ENCODE measurements around the gene C1orf167.

C1orf167 gene

GRCh38 chr1:11761988-11762406 lies at the start of gene C1orf167:
Gene C1orf167 (plus strand): TSS chr1:11762193. CDS start chr1:11764401, 2,208 bp downstream.
- DNase-seq (ENCODE audit: extremely low read depth, low read depth) = no peak
- no peak within 1 kb of the TSS for H3K4me3 ChIP-seq (replicated peaks; ENCODE audit: low read depth, low read length)
- no peak for TF ChIP-seq CTCF (IDR thresholded peaks at IDR 0.05; ENCODE audit: low read depth, low read length, missing control alignments)

GRCh38 chr1:11712285-11712684 lies 49.7 kb upstream of the C1orf167 start:
- no peak for TF ChIP-seq CTCF (IDR thresholded peaks at IDR 0.05; ENCODE audit: low read depth, low read length, missing control alignments)
- no peak overlapping the region for H3K4me3 ChIP-seq (replicated peaks; ENCODE audit: low read depth, low read length)
- no peak for DNase-seq (ENCODE audit: extremely low read depth, low read depth)

GRCh38 chr1:11713095-11713494 lies 48.9 kb upstream of the C1orf167 start:
- no peak for TF ChIP-seq CTCF (IDR thresholded peaks at IDR 0.05; ENCODE audit: low read depth, low read length, missing control alignments)
- H3K4me3 ChIP-seq (replicated peaks; ENCODE audit: low read depth, low read length) = no peak overlapping the region
- no peak for DNase-seq (ENCODE audit: extremely low read depth, low read depth)

GRCh38 chr1:11714831-11715575 lies 47.0 kb upstream of the C1orf167 start:
- no peak for DNase-seq (ENCODE audit: extremely low read depth, low read depth)
- no peak overlapping the region for H3K4me3 ChIP-seq (replicated peaks; ENCODE audit: low read depth, low read length)
- TF ChIP-seq CTCF (IDR thresholded peaks at IDR 0.05; ENCODE audit: low read depth, low read length, missing control alignments) = no peak

GRCh38 chr1:11719313-11720032 lies 42.5 kb upstream of the C1orf167 start:
- TF ChIP-seq CTCF (IDR thresholded peaks at IDR 0.05; ENCODE audit: low read depth, low read length, missing control alignments) = peak; percentile 99
- H3K4me3 ChIP-seq (replicated peaks; ENCODE audit: low read depth, low read length) = peak overlapping the region; percentile 22; the same call in 1 of the 2 replicates
- DNase-seq (ENCODE audit: extremely low read depth, low read depth) = no peak

GRCh38 chr1:11720033-11720376 lies 42.0 kb upstream of the C1orf167 start:
- DNase-seq (ENCODE audit: extremely low read depth, low read depth) = no peak
- no peak overlapping the region for H3K4me3 ChIP-seq (replicated peaks; ENCODE audit: low read depth, low read length)
- TF ChIP-seq CTCF (IDR thresholded peaks at IDR 0.05; ENCODE audit: low read depth, low read length, missing control alignments) = no peak
